T-cell (primary cell): ENCODE data around the gene CNDP2. TPM values are rescaled to one million over a fixed set of nuclear protein-coding genes. Genes with fewer than 3 reads are reported as not detected.

Source experiments
- ATAC-seq, 4 experiments: fragments of 200-7000 bp in 3 of 4; fragments of 150-1000 bp in 1 of 4; cut with Tn5 transposase; replicated peaks in 1 of 4; 1 replicate in 3 of 4; 2 replicates in 1 of 4; pipeline ENCODE4 v1.10.0; 2021; ENCODE audit warnings: moderate library complexity in 3 of 4, mild to moderate bottlenecking in 2 of 4, moderate number of reproducible peaks in 1 of 4
- CTCF ChIA-PET, 2 donors: fragments of 300-600 bp; sonication (Branson Sonifier 250); formaldehyde crosslinking; loops; one replicate each; lab custom pipeline; 2022; ENCODE audit warnings: antibody characterized with exemption in 2 of 2; lab: Charles Lee
- POLR2A ChIA-PET, 2 donors: fragments of 300-600 bp; sonication (Branson Sonifier 250); formaldehyde crosslinking; loops; one replicate each; lab custom pipeline; 2022; ENCODE audit warnings: antibody characterized with exemption in 2 of 2; lab: Charles Lee
- DNase-seq, 35 experiments: peaks; one replicate each; pipeline versions ENCODE4 v3.0.0 to v3.0.0-alpha.2; 2013 to 2023
- H3K27ac ChIP-seq: one replicate; pipeline ENCODE4 v1.5.1; 2013; ENCODE audit warnings: low read length
- H3K27me3 ChIP-seq, 2 experiments: replicated peaks in 1 of 2; 1 replicate in 1 of 2; 2 replicates in 1 of 2; pipeline versions ENCODE4 v1.6.1 to v1.7.0; 2013; ENCODE audit warnings: low read length in 1 of 2, mixed read lengths in 1 of 2; ENCODE audit not compliant: control insufficient read depth in 2 of 2, insufficient read depth in 2 of 2; ENCODE audit errors: extremely low read depth in 1 of 2
- H3K36me3 ChIP-seq, 2 donors: 1 replicate in 1 of 2; 2 replicates in 1 of 2; pipeline versions ENCODE4 v1.6.1 to v1.7.0; 2013; ENCODE audit warnings: low read length in 1 of 2; ENCODE audit not compliant: control insufficient read depth in 2 of 2, insufficient read depth in 1 of 2; ENCODE audit errors: extremely low read depth in 1 of 2
- H3K4me1 ChIP-seq, 2 experiments: 1 replicate in 1 of 2; 2 replicates in 1 of 2; pipeline versions ENCODE4 v1.6.1 to v1.7.0; 2013; ENCODE audit warnings: low read length in 2 of 2, mixed read lengths in 1 of 2; ENCODE audit not compliant: insufficient read depth in 2 of 2, control insufficient read depth in 1 of 2; ENCODE audit errors: extremely low read depth in 1 of 2
- H3K4me3 ChIP-seq, 2 donors: 1 replicate in 1 of 2; 2 replicates in 1 of 2; pipeline versions ENCODE4 v1.5.1 to v1.7.0; 2013; ENCODE audit warnings: mild to moderate bottlenecking in 2 of 2, low read length in 1 of 2, moderate library complexity in 1 of 2; ENCODE audit not compliant: control insufficient read depth in 1 of 2; ENCODE audit errors: extremely low read depth in 1 of 2
- H3K9me3 ChIP-seq: 2 replicates; pipeline ENCODE4 v1.7.0; 2013
- H3K27ac Mint-ChIP-seq, 2 donors: one replicate each; pipeline ENCODE4 v1.8.0; 2020 to 2021; ENCODE audit warnings: mild to moderate bottlenecking in 2 of 2, mixed read lengths in 2 of 2
- H3K27me3 Mint-ChIP-seq, 2 donors: one replicate each; pipeline ENCODE4 v1.8.0; 2021 to 2022; ENCODE audit warnings: mixed read lengths in 2 of 2
- H3K36me3 Mint-ChIP-seq: one replicate; pipeline ENCODE4 v1.8.0; 2021; ENCODE audit warnings: mixed read lengths
- H3K4me1 Mint-ChIP-seq, 3 donors: one replicate each; pipeline ENCODE4 v1.8.0; 2020 to 2022; ENCODE audit warnings: mixed read lengths in 3 of 3, mild to moderate bottlenecking in 1 of 3
- H3K4me3 Mint-ChIP-seq, 3 donors: one replicate each; pipeline ENCODE4 v1.8.0; 2020 to 2022; ENCODE audit warnings: mild to moderate bottlenecking in 3 of 3, mixed read lengths in 3 of 3, moderate library complexity in 3 of 3
- H3K9me3 Mint-ChIP-seq, 3 donors: one replicate each; pipeline ENCODE4 v1.8.0; 2020 to 2022; ENCODE audit warnings: mixed read lengths in 3 of 3
- WGBS: methylation state at CpG from one replicate; pipeline ENCODE4 v1.1.5; 2013; ENCODE audit warnings: missing lambda C conversion rate; ENCODE audit not compliant: insufficient coverage; 5-methylcytosine and 5-hydroxymethylcytosine counted together
- total RNA-seq, 35 experiments: library from RNA in 6 of 35; stranded (reverse) in 6 of 35; fragments of 120-200 nt in 1 of 35; gene quantifications; one replicate each; pipeline versions ENCODE4 v1.2.1 to v1.2.4 and lab custom pipeline; 2013 to 2026

Gene CNDP2
- total RNA-seq, 5 donors from 2014 or later (not counting 1 experiment from before 2014, with no cell fraction given), result 113 to 150 (median 137) TPM

- CTCF ChIA-PET, result no interaction called here
- no peaks in the 10 kb centered on the region for H3K4me1 ChIP-seq
These were observed 50.8 kb downstream of the CNDP2 start for GRCh38 chr18:74546751-74547530.

GRCh38 chr18:74547860-74548259 lies 51.7 kb downstream of the CNDP2 start:
- H3K9me3 Mint-ChIP-seq, result peaks cover 0 to 15% (median 7%) of the 10 kb centered on the region in 3 donors
- Histone ChIP-seq H3K27me3 (peaks cover 0 to 17% of the 10 kb centered on the region in 2 experiments), H3K36me3 (no peaks in the 10 kb centered on the region), H3K27ac (no peak overlapping the region), H3K4me1 (no peaks in the 10 kb centered on the region), H3K9me3 (no peaks in the 10 kb centered on the region), H3K4me3 (no peak overlapping the region)
- ChIA-PET POLR2A (no interaction called here), CTCF (no interaction called here)
- ATAC-seq (no peak), DNase-seq (no peak)
- no peaks in the 10 kb centered on the region for H3K4me1 Mint-ChIP-seq
- 100% methylated on average over 1 of the region's 7 CpGs for WGBS
- no peak overlapping the region for H3K4me3 Mint-ChIP-seq
- H3K36me3 Mint-ChIP-seq, result no peaks in the 10 kb centered on the region
- H3K27ac Mint-ChIP-seq, result no peak overlapping the region
- H3K27me3 Mint-ChIP-seq, result peaks cover 2 to 10% of the 10 kb centered on the region in 2 donors

More at GRCh38 chr18:74546751-74547530, 50.8 kb downstream of the CNDP2 start:
- Mint-ChIP-seq H3K4me3 (no peak overlapping the region), H3K27me3 (peaks cover 2 to 10% of the 10 kb centered on the region in 2 donors), H3K27ac (no peak overlapping the region), H3K36me3 (no peaks in the 10 kb centered on the region), H3K9me3 (peaks cover 0 to 15% (median 7%) of the 10 kb centered on the region in 3 donors), H3K4me1 (no peaks in the 10 kb centered on the region)
- H3K4me3 ChIP-seq, result no peak overlapping the region
- no peak overlapping the region for H3K27ac ChIP-seq
- ATAC-seq (no peak), DNase-seq (no peak)
- POLR2A ChIA-PET, result no interaction called here
- 53% methylated on average over 7 of the region's 9 CpGs for WGBS
- H3K36me3 ChIP-seq, result no peaks in the 10 kb centered on the region
- H3K27me3 ChIP-seq, result peaks cover 0 to 17% of the 10 kb centered on the region in 2 experiments
- H3K9me3 ChIP-seq, result no peaks in the 10 kb centered on the region

DNA sequence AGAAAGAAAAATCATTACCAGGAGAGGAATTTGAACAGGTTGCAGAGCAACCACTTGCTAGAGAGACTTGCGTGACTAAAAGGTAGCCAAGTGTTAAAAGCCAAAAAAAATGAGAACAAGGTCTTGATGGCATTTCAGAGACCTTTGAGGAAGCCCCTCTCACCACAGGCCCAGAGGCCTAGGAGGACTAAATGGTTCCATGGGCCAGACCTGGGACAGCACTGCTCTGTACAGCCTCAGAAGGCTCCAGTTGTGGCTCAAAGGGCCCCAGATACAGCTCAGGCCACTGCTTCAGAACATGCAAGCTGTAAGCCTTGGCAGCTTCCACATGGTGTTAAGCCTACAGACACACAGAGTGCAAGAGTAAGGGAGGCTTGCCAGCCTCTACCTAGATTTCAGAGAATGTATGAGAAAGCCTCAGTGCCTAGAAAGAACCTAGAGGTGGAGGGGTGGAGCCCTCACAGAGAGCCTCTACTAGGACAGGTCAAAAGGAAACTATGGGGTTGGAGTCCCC lies 53.5 kb downstream of the CNDP2 start:
- no peaks in the 10 kb centered on the region for H3K4me1 ChIP-seq
- H3K9me3 ChIP-seq, result no peaks in the 10 kb centered on the region
- ATAC-seq (no peak), DNase-seq (no peak)
- peaks cover 0 to 17% of the 10 kb centered on the region in 2 experiments for H3K27me3 ChIP-seq
- ChIA-PET CTCF (interaction anchor here (0.8 to 1.1 kb wide), 2 partner anchors 12 to 351 kb away, joined by 3 to 5 read pairs; no protein-coding TSS in a partner anchor), POLR2A (interaction anchor here in 1 of 2 donors (0.6 kb wide), 1 partner anchor 1722 kb away, joined by 11 read pairs; no protein-coding TSS in a partner anchor)
- no peaks in the 10 kb centered on the region for H3K36me3 Mint-ChIP-seq
- 100% methylated on average over 1 of the region's 1 CpG for WGBS
- no peak overlapping the region for H3K4me3 Mint-ChIP-seq
- H3K4me3 ChIP-seq, result no peak overlapping the region
- H3K4me1 Mint-ChIP-seq, result no peaks in the 10 kb centered on the region
- no peaks in the 10 kb centered on the region for H3K36me3 ChIP-seq
- H3K27ac ChIP-seq, result no peak overlapping the region
- H3K27ac Mint-ChIP-seq, result no peak overlapping the region
- H3K9me3 Mint-ChIP-seq, result peaks cover 0 to 15% (median 7%) of the 10 kb centered on the region in 3 donors
- H3K27me3 Mint-ChIP-seq, result peaks cover 10 to 15% of the 10 kb centered on the region in 2 donors

DNA sequence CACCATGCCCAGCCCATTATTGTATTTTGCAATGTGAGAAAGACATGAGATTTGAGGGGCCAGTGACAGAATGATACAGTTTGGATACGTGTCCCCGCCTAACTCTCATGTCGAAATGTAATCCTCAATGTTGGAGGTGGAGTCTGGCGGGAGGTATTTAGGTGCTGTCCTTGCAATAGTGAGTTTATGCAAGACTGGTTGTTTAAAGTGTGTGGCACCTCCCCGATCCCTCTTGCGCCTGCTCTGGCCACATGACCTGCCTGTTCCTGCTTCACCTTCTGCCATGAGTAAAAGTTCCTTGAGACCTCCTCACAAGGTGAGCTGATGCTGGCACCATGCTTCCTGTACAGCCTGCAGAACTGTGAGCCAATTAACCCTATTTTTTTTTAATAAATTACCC lies 54.7 kb downstream of the CNDP2 start:
- Mint-ChIP-seq H3K27ac (no peak overlapping the region), H3K4me1 (no peaks in the 10 kb centered on the region), H3K27me3 (peaks cover 11 to 16% of the 10 kb centered on the region in 2 donors), H3K4me3 (no peak overlapping the region), H3K9me3 (peaks cover 0 to 15% (median 7%) of the 10 kb centered on the region in 3 donors), H3K36me3 (no peaks in the 10 kb centered on the region)
- Histone ChIP-seq H3K36me3 (no peaks in the 10 kb centered on the region), H3K27me3 (peaks cover 0 to 18% of the 10 kb centered on the region in 2 experiments), H3K27ac (no peak overlapping the region), H3K4me3 (no peak overlapping the region), H3K4me1 (no peaks in the 10 kb centered on the region), H3K9me3 (no peaks in the 10 kb centered on the region)
- 95% methylated on average over 4 of the region's 6 CpGs for WGBS
- ChIA-PET CTCF (interaction anchor here (0.6 to 1.6 kb wide), 10 partner anchors 11 to 407 kb away, joined by 3 to 23 read pairs (median 4); no protein-coding TSS in a partner anchor), POLR2A (no interaction called here)
- ATAC-seq (no peak), DNase-seq (no peak)

DNA sequence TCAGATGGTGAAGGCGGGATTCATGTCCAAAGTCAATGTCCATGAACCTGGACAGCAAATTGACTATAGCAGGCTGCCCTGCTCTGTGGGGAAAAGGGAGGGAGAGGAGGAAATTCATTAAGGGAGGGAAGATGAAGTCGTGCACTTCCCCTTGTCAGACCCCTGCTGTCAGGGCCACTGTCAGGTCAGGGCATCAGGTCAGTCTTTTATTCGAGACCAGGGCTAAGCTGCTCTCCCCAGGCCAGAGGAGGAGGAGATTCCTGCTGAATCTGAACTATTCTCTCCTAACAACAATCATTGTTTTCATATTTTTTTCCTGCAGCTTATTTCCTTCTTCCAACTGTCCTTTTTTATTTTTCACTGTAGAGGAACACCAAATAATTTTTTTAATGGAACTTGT lies 55.3 kb downstream of the CNDP2 start:
- Mint-ChIP-seq H3K4me1 (no peaks in the 10 kb centered on the region), H3K27ac (no peak overlapping the region), H3K27me3 (peaks cover 14 to 16% of the 10 kb centered on the region in 2 donors), H3K4me3 (no peak overlapping the region), H3K9me3 (peaks cover 0 to 15% (median 7%) of the 10 kb centered on the region in 3 donors), H3K36me3 (no peaks in the 10 kb centered on the region)
- 67% methylated on average over 1 of the region's 3 CpGs for whole genome bisulfite sequencing
- Histone ChIP-seq H3K4me3 (no peak overlapping the region), H3K4me1 (no peaks in the 10 kb centered on the region), H3K27me3 (peaks cover 0 to 16% of the 10 kb centered on the region in 2 experiments), H3K27ac (no peak overlapping the region), H3K36me3 (no peaks in the 10 kb centered on the region), H3K9me3 (no peaks in the 10 kb centered on the region)
- CTCF ChIA-PET, result interaction anchor here (0.5 to 1.6 kb wide), 42 partner anchors 9 to 1834 kb away, joined by 3 to 32 read pairs (median 4); no protein-coding TSS in a partner anchor
- DNase-seq (no peak), ATAC-seq (no peak)
- POLR2A ChIA-PET, result interaction anchor here in 1 of 2 donors (0.6 kb wide), 1 partner anchor 98 kb away, joined by 3 read pairs; no protein-coding TSS in a partner anchor

DNA sequence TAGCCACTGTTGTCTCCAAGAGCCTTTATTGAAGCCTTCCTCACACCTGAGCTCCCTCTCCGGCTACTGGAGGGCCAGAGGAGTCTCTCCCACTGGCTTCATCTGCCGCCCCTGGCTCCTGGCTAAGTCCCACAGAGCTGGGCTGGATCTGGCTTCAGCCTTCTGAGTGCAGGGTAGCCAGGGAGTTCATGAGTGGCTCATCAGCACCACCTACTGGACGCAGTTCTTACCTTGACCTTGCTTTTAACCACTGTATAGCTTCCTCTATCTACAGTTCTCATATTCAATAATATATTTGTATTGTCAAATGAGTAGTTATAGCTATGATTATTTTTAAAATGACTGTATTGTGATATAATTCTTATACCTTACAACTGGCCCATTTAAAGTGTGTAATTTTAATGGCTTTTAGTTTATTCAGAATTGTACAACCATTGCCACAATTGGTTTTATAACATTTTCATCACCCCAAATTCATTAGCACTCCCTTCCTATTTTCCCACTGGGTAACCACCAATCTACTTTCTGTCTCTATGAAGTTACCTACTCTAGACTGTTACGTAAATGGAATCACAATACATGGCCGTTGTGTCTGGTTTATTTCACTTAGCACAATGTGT lies 55.9 kb downstream of the CNDP2 start:
- peaks cover 0 to 17% of the 10 kb centered on the region in 2 experiments for H3K27me3 ChIP-seq
- CTCF ChIA-PET, result interaction anchor here (0.5 to 1.6 kb wide), 46 partner anchors 8 to 1835 kb away, joined by 3 to 32 read pairs (median 4); no protein-coding TSS in a partner anchor
- H3K4me1 ChIP-seq, result no peaks in the 10 kb centered on the region
- WGBS, result 41% methylated on average over 3 of the region's 5 CpGs
- no peak overlapping the region for H3K4me3 ChIP-seq
- H3K9me3 Mint-ChIP-seq, result peaks cover 0 to 15% (median 7%) of the 10 kb centered on the region in 3 donors
- H3K36me3 Mint-ChIP-seq, result no peaks in the 10 kb centered on the region
- H3K4me3 Mint-ChIP-seq, result no peak overlapping the region
- no peaks in the 10 kb centered on the region for H3K36me3 ChIP-seq
- H3K27ac ChIP-seq, result no peak overlapping the region
- H3K9me3 ChIP-seq, result no peaks in the 10 kb centered on the region
- DNase-seq (peak; percentile 40 to 89 (median 66)), ATAC-seq (peak; percentile 88 to 95 (median 92))
- H3K4me1 Mint-ChIP-seq, result no peaks in the 10 kb centered on the region
- peaks cover 15 to 16% of the 10 kb centered on the region in 2 donors for H3K27me3 Mint-ChIP-seq
- H3K27ac Mint-ChIP-seq, result no peak overlapping the region
- POLR2A ChIA-PET, result interaction anchor here in 1 of 2 donors (0.6 kb wide), 1 partner anchor 99 kb away, joined by 3 read pairs; no protein-coding TSS in a partner anchor
